ENCODE results near the gene ZGLP1.
"Not testable (repeated sequence)": the region's sequence is repeated elsewhere in the genome, so short reads cannot be mapped to it uniquely, and the experiment has no call there.

Gene ZGLP1

GRCh38 chr19:10283301-10284064, 26.1 kb downstream of the ZGLP1 start:
- DNase-seq (ENCODE audit: low spot score): no peak
- no peak for TF ChIP-seq CTCF (IDR thresholded peaks at IDR 0.05; ENCODE audit: extremely low read depth, insufficient read depth, missing control alignments)
- in situ Hi-C loops (cut with MboI; ENCODE audit: low pct_unique_long_range_greater_than_20kb, low sequenced_read_pairs, unreplicated experiment): no loop called here

GRCh38 chr19:10282043-10282442, 27.6 kb downstream of the ZGLP1 start:
- DNase-seq (ENCODE audit: low spot score); in situ Hi-C loops (cut with MboI; ENCODE audit: low pct_unique_long_range_greater_than_20kb, low sequenced_read_pairs, unreplicated experiment): not testable (repeated sequence)

GRCh38 chr19:10279737-10280442, 29.7 kb downstream of the ZGLP1 start:
- DNase-seq (ENCODE audit: low spot score): no peak
- TF ChIP-seq CTCF (IDR thresholded peaks at IDR 0.05; ENCODE audit: extremely low read depth, insufficient read depth, missing control alignments): no peak
- in situ Hi-C loops (cut with MboI; ENCODE audit: low pct_unique_long_range_greater_than_20kb, low sequenced_read_pairs, unreplicated experiment): no loop called here

GRCh38 chr19:10278935-10279334, 30.7 kb downstream of the ZGLP1 start:
- in situ Hi-C loops (cut with MboI; ENCODE audit: low pct_unique_long_range_greater_than_20kb, low sequenced_read_pairs, unreplicated experiment): no loop called here
- no peak for DNase-seq (ENCODE audit: low spot score)
- no peak for TF ChIP-seq CTCF (IDR thresholded peaks at IDR 0.05; ENCODE audit: extremely low read depth, insufficient read depth, missing control alignments)

GRCh38 chr19:10277795-10278589, 31.6 kb downstream of the ZGLP1 start:
- TF ChIP-seq CTCF (IDR thresholded peaks at IDR 0.05; ENCODE audit: extremely low read depth, insufficient read depth, missing control alignments): no peak
- DNase-seq (ENCODE audit: low spot score): no peak
- in situ Hi-C loops (cut with MboI; ENCODE audit: low pct_unique_long_range_greater_than_20kb, low sequenced_read_pairs, unreplicated experiment): no loop called here

- in situ Hi-C loops (cut with MboI; ENCODE audit: low pct_unique_long_range_greater_than_20kb, low sequenced_read_pairs, unreplicated experiment): loop anchor here (5.0 to 25.0 kb wide), 2 partner anchors 113 to 337 kb away; partner anchors contain the start of gene OLFM2
- DNase-seq (ENCODE audit: low spot score): no peak
Observed at GRCh38 chr19:10274589-10274988, 35.0 kb downstream of the ZGLP1 start.

More at GRCh38 chr19:10274589-10274988, 35.0 kb downstream of the ZGLP1 start:
- TF ChIP-seq CTCF (IDR thresholded peaks at IDR 0.05; ENCODE audit: extremely low read depth, insufficient read depth, missing control alignments): no peak

Data from GM13977 (cell line).